GM19324 (cell line): Measurements from ENCODE around the gene B3GNT2.
"Not testable (repeated sequence)": the region's sequence is repeated elsewhere in the genome, so short reads cannot be mapped to it uniquely, and the experiment has no call there.

Experiments used
- ATAC-seq: cut with Tn5 transposase; IDR thresholded peaks from one replicate; pipeline ENCODE4 v1.9.1; 2021; ENCODE audit warnings: mild to moderate bottlenecking, moderate library complexity; ENCODE audit not compliant: unreplicated experiment, low FRiP score

B3GNT2 gene, protein sequence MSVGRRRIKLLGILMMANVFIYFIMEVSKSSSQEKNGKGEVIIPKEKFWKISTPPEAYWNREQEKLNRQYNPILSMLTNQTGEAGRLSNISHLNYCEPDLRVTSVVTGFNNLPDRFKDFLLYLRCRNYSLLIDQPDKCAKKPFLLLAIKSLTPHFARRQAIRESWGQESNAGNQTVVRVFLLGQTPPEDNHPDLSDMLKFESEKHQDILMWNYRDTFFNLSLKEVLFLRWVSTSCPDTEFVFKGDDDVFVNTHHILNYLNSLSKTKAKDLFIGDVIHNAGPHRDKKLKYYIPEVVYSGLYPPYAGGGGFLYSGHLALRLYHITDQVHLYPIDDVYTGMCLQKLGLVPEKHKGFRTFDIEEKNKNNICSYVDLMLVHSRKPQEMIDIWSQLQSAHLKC

DNA sequence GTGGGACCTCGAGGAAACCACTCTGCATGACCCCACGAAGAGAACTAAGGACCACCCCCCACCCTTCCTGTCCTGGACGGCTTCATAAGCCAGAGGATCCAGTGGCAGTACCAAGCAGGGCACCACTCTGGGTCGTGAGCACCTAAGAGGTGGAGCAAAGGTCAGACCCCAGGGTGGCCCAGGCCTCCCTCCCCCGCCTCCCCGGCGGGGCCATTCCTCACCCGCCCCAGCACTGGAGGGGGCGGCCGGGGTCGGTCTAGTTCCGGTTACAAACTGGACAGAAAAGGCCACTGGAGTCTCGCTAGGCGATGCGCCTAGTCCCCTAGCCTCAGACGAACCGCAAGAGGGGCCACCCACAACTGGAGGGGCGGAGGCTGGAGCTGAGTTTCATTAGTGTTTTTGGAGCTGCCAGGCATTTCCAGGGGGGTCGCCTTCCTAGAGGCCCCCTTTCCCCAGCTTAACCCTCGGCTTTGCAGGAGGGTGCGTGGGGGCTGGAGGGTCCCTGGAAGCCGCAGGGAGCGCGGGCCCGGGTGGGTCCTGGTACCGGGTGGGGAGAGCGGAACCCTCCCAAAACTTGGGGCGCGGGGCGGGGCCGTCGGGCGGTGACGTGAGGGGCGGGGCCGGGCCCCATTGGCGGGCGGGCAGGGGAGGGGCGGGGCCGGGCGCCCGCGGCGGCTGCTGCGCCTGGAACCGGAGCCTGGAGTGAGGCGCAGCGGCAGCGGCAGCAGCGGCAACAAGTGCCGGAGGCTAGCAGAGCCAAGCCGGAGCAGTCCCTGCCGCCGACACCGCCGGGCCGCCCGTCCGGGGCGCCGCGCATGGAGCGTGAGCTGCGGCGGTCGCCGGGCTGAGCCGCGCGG, at the start of gene B3GNT2:
Gene B3GNT2 (plus strand): TSS at position 695 of the 857 bp plus-strand sequence. CDS start 26,106 bp downstream, outside the sequence.
- peak; percentile 62 for ATAC-seq

DNA sequence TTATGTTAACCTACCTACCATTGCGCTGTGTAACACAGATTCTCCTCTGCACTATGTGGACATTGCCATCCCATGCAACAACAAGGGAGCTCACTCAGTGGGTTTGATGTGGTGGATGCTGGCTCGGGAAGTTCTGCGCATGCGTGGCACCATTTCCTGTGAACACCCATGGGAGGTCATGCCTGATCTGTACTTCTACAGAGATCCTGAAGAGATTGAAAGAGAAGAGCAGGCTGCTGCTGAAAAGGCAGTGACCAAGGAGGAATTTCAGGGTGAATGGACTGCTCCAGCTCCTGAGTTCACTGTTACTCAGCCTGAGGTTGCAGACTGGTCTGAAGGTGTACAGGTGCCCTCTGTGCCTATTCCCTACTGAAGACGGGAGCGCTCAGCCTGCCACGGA, 49.1 kb upstream of the B3GNT2 start:
- ATAC-seq = not testable (repeated sequence)

DNA sequence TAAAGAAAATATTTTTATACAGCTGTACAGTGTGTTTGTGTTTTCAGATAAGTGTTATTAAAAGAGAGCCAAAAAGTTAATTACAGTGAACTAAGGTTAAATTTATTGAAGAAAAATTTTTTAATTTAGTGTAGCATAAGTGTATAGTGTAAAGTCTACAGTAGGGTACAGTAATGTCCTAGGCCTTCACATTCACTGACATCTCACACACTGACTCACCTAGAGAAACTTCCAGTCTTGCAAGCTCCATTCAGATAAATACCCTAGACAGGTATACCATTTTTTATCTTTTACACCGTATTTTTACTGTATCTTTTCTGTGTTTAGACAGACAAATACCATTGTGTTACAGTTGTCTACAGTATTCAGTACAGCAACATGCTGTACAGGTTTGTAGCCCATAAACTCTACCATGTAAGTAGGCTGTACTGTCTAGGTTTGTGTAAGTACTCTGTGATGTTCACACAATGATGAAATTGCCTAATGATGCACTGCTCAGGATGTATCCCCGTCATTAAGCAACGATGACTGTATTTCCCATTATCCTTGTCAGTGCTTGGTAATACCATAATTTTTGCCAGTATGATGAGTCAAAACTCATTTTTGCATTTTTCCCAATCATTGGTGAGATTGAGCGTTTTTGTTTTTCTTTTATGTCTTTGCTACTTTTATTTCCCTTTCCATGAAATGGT, 48.2 kb upstream of the B3GNT2 start:
- ATAC-seq = no peak

DNA sequence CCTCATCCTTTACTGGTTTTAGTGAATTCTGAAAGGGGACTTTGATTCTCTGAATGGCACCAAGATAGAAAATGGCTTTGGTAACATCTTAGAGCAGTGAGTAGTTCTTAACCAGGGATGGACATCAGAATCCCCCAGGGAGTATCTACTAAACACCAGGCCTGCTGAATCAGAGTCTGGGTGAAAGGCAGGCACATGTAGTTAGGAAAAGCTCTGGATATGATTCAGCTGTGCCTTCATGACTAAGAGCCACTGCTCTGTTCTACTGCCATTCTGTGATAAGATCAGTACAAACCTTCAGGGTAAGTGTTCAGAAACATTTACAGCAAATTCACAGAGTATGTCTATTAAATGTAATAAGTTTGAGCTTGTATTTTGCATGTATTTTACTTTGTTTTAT, 46.2 kb upstream of the B3GNT2 start:
- ATAC-seq = no peak

DNA sequence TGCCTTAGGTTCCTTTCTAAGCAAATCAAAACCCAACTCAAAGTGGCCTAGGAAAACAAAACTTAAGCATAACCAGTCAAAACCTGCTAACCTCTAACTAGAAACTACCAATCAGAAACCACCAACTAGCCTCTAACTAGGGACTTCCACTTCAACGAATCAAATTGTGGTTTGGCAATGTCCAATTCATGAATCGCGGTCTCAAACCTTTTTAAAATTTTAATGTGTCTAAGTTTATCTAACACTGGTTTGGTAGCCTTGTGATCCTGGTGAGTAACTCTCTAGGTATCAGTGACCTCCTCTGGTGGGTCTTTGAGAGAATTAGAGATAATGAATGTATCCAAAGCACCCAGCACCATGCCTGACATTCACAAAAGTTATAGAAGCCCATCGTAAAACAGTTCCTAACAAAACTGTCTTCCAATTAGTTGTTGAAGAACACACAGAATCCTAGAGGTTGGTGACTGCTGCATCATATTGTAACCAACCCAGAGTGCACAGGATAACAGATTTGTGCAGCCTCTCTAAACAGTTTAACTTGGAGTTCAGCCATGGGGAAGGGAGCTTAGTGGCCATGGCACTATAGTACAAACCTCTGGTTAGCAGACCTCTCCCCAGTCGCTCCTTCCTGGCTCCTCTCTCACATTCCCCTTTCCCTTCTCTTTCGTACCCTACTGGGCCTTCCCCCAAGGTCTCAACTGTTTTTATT, 45.2 kb upstream of the B3GNT2 start:
- no peak for ATAC-seq

DNA sequence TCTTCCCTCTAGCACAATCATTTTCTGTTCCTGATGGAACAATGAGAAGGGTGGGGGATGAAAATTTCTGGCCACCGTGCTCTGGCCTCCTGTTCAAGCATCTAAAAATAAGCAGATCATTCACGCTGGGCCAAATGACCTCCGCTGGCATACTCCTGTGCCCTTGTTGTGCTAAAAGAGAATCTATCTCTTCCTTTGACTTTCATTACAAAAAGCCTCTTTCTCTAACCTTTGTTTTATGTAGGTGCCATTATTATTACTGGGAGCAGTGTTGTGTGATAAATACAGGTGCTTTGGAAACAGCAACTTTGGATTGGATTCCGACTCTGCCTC, 44.6 kb upstream of the B3GNT2 start:
- ATAC-seq = no peak

DNA sequence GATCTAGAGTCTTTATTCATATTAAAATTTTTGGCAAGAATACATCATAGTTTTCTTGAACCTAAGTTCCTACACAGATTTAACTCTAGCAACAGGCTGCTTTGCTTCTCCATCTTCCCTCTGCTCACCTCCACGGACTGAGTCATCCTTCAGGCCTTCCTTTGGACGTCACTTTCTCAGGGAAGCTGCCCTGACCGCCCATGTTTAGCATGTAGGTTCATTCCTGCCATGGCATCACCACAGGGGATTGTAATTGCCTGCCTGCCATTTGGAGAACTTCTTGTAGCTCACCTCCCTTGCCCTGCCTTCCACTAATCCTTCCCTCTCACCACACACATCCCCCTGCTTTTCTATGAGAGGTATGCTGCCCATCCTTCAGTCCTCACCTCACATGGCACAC, 43.9 kb upstream of the B3GNT2 start:
- no peak for ATAC-seq

DNA sequence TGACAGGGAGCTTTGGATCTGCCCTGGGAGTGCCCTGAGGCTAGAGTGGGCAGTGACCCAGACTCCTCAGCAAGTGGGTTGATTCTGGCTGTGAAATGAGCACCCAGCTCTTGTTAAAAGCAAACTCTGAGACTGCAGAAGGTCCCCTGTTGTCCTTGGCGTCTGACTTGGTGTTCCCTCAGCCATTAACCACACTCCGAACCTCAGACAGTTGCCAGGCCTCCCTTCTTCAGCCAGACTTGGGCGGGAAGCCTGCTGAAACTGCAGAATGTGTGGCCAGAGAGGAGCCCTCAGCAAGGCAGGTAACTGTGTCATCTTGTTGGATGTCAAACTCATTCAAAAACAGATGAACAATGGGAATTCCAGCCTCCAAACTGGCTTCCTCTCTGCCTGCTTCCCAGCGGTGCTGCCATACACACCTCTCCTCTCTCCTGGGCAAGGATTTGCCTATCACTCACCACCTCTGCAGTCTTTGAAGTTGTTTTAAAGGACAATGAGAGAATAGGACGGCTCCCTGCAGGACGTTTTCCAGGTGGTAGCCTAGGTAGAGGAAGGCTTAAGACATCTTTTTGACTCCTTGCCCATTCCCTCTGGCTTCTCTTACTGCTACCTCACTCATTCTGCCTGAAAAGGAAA, 38.9 kb upstream of the B3GNT2 start:
- no peak for ATAC-seq

DNA sequence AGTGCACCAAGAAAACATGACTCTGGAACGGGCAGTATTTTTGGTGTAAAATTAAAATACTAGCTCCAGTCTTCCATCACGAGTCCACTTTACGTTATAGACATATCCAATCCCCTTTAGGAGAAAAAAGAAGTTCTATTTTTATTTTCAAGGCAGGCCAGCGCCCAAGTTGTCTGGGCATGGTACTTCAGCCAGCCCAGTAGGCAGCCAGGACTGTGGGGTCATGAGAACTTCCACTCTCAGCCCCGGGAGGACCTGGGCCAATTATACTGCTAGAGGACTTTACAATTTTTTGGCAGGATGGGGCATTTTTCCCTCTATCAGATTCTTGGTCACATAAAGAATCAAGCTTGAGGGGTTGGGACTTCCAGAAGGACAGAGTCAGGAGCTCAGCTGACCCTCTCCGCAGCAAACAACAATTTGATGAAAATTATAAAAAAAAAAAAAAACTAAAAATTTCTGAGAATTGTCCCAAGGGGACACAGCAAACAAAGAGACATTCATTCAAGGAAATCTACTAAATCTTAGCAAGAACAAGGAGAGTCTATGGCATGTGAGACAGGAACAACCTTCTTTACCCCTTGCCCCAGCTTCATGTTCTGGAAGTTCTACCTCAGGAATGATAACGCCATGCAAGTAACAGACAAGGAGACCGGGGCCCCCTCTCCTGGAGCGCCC, 37.3 kb upstream of the B3GNT2 start:
- ATAC-seq = no peak

DNA sequence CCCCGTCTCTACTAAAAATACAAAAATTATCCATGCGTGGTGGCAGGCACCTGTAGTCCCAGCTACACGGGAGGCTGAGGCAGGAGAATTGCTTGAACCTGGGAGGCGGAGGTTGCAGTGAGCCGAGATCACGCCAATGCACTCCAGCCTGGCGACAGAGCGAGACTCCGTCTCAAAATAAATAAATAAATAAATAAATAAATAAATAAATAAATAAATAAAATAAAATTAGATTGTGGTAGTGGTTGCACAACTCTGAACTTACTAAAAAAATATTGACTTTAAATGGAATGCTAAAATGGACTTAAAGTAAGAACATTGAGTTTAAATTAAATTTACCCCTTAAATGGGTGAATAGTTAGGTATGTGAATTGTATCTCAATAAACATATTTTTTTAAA, 35.2 kb upstream of the B3GNT2 start:
- ATAC-seq = not testable (repeated sequence)

DNA sequence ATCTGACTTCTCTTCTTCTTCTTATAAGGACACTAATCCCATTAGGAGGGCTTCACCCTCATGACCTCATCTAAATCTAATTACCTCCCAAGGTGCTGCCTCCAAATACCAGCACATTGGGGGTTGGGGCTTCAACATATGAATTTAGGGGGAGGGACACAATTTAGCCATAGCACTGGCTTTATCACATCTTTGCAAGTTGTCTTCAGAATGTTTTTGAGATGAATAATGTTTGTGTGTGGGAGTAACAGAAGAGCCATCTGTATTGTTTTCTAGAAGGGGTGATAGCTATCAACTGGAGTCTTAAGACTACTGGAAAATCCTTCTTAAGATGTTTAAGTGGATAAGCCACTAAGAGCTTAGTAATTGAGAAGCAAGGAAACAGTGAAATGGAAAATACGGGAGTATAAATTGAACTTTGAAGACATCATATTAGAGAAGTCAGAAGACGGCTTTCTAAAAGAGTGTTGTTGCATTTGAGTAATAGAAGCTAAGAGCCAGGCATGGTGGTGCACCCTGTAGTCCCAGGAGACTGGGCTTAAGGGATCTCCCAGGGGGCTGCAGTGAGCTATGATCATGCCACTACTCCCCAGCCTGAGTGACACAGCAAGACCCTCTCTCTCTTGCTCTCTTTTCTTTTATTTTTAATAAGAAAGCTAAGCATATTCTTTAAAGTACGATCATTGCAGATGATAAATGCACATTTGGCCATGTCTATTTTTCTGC, 32.6 kb upstream of the B3GNT2 start:
- ATAC-seq = no peak

DNA sequence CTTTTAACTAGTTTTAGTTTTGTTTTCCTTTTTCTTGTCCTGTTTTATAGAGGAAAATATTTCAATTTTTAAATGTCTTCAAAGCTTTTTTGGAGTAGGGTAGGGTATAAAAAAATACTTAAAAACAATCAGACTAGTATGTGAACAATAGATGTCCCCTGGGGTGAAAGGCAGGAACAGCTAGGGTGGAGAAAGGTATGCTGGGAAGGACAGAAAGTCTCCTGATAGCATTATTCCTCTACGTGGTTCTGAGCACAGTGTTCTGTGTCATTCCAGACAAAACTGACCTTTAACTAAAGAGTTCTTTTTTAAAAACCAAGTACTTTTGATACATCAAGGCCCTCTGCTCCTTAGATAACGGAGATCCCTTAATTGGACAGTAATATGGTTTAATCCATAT, 32.1 kb upstream of the B3GNT2 start:
- ATAC-seq = no peak

DNA sequence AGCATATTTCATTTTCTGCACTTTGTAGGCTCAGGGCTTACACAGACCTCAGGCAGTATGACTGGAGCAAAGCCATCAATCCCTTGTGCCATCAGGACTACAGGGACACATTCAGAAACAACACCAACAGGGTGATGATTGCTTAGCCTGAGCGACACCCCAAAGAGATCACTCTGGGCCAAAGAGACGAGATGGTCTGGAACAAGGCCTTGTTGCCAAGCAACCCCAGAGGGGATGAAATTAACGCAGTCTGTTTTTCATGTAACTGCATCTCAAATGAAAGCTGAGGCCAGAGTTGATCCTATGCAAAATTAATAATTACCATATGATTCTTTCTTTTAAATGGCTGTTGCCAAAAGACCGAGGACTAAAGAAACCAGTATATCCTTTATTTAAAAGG, 20.2 kb upstream of the B3GNT2 start:
- ATAC-seq = no peak

DNA sequence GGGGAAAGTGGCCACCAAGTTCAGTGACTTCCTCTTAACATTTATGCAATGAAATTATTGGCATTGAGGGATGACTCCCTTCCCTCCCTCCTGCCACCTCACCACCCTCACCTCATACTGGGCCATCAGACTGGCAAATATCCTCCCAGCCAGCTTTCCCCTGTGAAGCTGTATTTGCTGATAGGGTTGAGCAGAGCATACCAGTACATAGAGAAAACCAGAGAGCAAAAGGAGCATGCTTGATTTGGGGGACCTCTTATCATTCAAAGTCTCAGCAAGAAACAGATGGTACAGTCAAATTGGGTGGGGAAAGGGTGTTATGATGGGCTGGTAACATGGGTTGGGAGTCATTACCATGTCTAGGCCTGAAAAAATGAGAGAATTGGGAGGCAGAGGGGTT, 19.1 kb upstream of the B3GNT2 start:
- ATAC-seq = no peak

DNA sequence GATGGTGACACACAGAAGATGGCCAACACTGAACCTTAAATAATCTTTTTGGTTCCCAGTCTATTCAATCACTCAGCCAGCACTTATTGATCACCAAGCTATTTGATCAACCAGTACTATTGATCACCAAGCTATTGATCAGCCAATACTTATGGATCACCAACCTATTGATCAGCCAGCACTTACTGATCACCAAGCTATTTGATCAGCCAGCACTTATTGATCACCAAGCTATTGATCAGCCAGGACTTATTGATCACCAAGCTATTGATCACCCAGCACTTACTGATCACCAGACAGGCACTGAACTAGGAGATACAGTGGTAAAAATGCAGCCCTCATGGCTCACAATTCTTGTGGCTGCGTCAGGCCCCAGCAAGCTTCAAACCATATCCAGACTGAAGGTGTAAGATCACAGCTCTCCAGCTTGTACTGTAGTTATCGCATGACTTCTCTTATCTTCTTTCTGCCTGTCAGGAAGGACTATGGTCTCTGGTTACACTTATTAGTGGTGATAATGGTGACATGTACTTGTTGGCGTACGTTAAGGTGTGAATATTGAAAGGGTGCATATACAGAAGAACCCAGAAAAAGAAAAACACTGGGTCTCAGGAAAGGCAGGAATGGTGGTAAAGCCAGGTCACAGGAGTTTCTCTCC, 18.4 kb upstream of the B3GNT2 start:
- no peak for ATAC-seq

DNA sequence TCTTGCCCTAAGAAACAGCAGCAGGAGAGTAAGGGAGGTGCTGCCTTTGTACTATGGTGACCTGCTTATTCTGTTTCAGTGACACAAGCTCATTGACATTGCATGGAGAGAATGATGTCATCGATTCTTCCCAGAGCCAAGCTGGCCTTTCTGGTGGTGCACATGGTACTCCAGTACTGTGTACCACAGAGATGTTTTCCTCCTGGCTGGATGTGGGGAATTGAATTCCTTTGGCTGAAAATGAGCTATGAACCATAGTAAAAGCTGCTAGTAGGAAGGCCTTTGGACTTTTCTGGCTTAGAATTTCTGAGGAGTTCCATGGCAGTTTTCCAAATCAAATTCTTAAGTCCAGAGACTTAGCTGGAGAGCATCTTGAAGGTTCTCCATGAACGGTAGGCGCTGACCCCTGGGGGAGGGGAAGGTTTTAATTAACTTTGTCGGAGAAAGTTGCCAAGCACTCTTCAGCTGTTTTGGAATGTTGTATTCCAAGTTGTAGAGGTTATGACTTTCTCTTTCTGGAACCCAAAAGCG, 17.1 kb upstream of the B3GNT2 start:
- no peak for ATAC-seq

DNA sequence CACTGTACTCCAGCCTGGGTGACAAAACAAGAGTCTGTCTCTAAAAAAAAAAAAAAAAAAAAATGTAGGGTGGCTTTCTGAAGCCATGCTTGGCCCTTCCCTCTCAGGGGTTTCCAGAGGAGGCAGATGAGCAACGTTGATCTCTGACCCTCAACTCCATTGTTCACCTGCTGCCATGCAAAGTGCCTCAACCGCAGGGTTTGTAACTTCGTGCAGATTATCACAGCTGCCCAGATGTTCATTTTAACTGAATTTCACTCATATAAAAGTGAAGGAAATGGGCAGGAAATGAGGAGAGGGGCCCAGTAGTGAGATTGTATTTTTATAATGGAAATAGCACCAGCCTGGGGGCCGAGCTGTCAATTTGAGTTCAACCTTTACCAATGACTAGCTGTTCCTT, 14.9 kb upstream of the B3GNT2 start:
- no peak for ATAC-seq

DNA sequence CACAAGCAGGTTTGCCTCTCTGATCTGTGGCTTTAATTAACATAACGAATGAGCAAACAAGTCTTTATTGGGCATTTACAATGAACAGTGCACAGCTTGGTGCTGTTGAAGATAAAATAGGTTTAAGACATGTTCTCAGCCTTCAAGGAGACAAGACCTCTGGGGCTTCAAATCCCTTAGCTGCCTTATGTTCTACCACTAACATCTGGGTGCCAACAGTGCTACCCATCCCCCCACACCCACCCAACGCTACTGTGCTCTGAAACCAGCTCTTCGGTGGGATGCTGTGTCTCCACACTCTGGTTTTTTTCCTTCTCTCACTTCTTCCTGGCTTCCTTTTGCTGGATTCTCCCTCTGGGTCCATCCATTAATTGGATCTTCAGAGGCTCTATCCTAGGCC, 14.1 kb upstream of the B3GNT2 start:
- ATAC-seq = no peak
